Endothelial cell (in vitro differentiated cells): ENCODE results near the gene GABRG3. TPM values are rescaled to one million over a fixed set of nuclear protein-coding genes. Genes with fewer than 3 reads are reported as not detected.

ENCODE experiments used
- DNase-seq: peaks from one replicate; pipeline ENCODE4 v3.0.0; 2021; ENCODE audit warnings: low spot score
- H3K27ac Mint-ChIP-seq: one replicate; pipeline ENCODE4 v1.8.0; 2021; ENCODE audit warnings: mixed read lengths, inconsistent platforms; ENCODE audit not compliant: unreplicated experiment
- H3K27me3 Mint-ChIP-seq: one replicate; pipeline ENCODE4 v1.8.0; 2021; ENCODE audit warnings: mild to moderate bottlenecking, moderate library complexity, mixed read lengths, inconsistent platforms; ENCODE audit not compliant: unreplicated experiment
- H3K36me3 Mint-ChIP-seq: one replicate; pipeline ENCODE4 v1.8.0; 2021; ENCODE audit warnings: mild to moderate bottlenecking, low read depth, mixed read lengths, inconsistent platforms; ENCODE audit not compliant: unreplicated experiment
- H3K4me1 Mint-ChIP-seq: one replicate; pipeline ENCODE4 v1.8.0; 2021; ENCODE audit warnings: mild to moderate bottlenecking, mixed read lengths, inconsistent platforms; ENCODE audit not compliant: unreplicated experiment
- H3K4me3 Mint-ChIP-seq: one replicate; pipeline ENCODE4 v1.8.0; 2021; ENCODE audit warnings: mild to moderate bottlenecking, mixed read lengths, inconsistent platforms; ENCODE audit not compliant: unreplicated experiment
- H3K9me3 Mint-ChIP-seq: one replicate; pipeline ENCODE4 v1.8.0; 2021; ENCODE audit warnings: mixed read lengths, inconsistent platforms; ENCODE audit not compliant: unreplicated experiment
- total RNA-seq: library from RNA; stranded (reverse); fragmentation: NEBNext Ultra II Directional; extraction: Animal tissue kit (Norgen Biotek cat#: 25700); gene quantifications from one replicate; pipeline ENCODE4 v1.2.1, GENCODE V29; 2021; ENCODE audit not compliant: unreplicated experiment
- TF ChIP-seq, protein P1 (sequence below): fragments of 200-600 bp; sonication (generic); IDR thresholded peaks from one replicate; pipeline ENCODE4 v1.5.0; 2021; ENCODE audit warnings: antibody characterized with exemption; ENCODE audit not compliant: unreplicated experiment

GABRG3 gene
- total RNA-seq, 1 donor from 2014 or later: 0.21 TPM

DNA sequence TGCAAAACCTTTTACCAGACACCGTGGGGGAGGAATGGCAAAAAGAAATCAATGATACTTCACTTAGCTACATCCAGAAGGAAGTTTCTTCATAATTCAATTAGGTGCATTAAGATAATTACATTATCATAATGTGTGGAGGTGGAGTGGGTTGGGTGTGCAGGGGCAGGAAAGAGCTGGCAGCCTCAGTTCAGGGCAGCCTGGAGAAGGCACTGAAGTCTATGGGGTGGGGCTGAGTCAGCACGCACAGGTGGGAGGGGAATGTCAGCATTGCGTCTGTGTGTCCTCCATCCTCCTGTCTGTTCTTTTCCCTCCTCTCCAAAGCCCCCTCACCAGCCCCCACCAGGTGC, 278.8 kb downstream of the GABRG3 start:
- DNase-seq: no peak
- Mint-ChIP-seq H3K27me3 (peaks cover 5% of the 10 kb centered on the region), H3K9me3 (no peaks in the 10 kb centered on the region), H3K27ac (no peak overlapping the region), H3K4me1 (no peaks in the 10 kb centered on the region), H3K36me3 (no peaks in the 10 kb centered on the region), H3K4me3 (no peak overlapping the region)
- TF ChIP-seq, protein P1, sequence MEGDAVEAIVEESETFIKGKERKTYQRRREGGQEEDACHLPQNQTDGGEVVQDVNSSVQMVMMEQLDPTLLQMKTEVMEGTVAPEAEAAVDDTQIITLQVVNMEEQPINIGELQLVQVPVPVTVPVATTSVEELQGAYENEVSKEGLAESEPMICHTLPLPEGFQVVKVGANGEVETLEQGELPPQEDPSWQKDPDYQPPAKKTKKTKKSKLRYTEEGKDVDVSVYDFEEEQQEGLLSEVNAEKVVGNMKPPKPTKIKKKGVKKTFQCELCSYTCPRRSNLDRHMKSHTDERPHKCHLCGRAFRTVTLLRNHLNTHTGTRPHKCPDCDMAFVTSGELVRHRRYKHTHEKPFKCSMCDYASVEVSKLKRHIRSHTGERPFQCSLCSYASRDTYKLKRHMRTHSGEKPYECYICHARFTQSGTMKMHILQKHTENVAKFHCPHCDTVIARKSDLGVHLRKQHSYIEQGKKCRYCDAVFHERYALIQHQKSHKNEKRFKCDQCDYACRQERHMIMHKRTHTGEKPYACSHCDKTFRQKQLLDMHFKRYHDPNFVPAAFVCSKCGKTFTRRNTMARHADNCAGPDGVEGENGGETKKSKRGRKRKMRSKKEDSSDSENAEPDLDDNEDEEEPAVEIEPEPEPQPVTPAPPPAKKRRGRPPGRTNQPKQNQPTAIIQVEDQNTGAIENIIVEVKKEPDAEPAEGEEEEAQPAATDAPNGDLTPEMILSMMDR: no peak

DNA sequence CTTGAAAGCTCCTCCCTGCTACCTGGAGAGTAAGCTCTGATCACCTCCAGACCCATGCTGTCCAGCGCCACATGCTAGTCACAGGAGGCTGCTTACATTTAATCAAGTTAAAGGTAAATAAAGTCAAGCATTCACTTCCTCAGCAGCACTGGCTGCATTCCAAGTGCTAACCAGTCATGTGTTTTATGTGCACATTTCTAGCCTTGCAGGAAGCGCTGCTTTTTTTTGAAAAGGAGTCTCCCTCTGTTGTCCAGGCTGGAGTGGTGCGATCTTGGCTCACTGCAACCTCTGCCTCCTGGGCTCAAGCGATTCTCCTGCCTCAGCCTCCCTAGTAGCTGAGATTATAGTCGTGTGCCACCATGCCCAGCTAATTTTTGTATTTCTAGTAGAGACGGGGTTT, 279.2 kb downstream of the GABRG3 start:
- Mint-ChIP-seq H3K4me1 (no peaks in the 10 kb centered on the region), H3K27ac (no peak overlapping the region), H3K4me3 (no peak overlapping the region), H3K9me3 (no peaks in the 10 kb centered on the region), H3K27me3 (peaks cover 5% of the 10 kb centered on the region), H3K36me3 (no peaks in the 10 kb centered on the region)
- TF ChIP-seq, protein P1: no peak
- DNase-seq: no peak

GRCh38 chr15:27254055-27254454, 283.1 kb downstream of the GABRG3 start:
- TF ChIP-seq, protein P1: no peak
- DNase-seq: no peak
- Mint-ChIP-seq H3K27me3 (peaks cover 2% of the 10 kb centered on the region), H3K4me3 (no peak overlapping the region), H3K9me3 (no peaks in the 10 kb centered on the region), H3K27ac (no peak overlapping the region), H3K36me3 (no peaks in the 10 kb centered on the region), H3K4me1 (no peaks in the 10 kb centered on the region)

DNA sequence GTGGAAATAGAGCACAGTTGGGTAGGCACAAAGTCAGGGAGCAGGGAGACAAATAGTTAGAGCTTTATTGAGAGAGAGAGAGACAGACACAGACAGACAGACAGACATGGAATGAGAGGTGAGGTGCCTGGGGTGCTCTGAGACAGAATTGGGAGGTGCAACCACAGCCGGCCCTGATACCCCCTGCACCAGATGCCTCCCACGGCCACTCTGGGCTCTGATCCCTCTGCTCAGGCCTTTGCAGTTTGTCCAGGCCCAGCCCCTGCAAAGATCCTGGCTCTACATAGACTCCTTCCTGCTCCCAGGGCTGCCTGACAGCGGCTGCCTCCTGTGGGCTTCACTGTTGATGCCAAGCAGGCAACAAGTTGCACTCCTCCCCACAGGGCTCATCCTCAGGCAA, 283.8 kb downstream of the GABRG3 start:
- H3K9me3 Mint-ChIP-seq: no peaks in the 10 kb centered on the region
- H3K36me3 Mint-ChIP-seq: no peaks in the 10 kb centered on the region
- no peaks in the 10 kb centered on the region for H3K4me1 Mint-ChIP-seq
- H3K27me3 Mint-ChIP-seq: peaks cover 2% of the 10 kb centered on the region
- no peak overlapping the region for H3K27ac Mint-ChIP-seq
- DNase-seq: no peak
- no peak overlapping the region for H3K4me3 Mint-ChIP-seq
- TF ChIP-seq, protein P1: no peak

- Mint-ChIP-seq H3K4me3 (no peak overlapping the region), H3K4me1 (peaks cover 3% of the 10 kb centered on the region), H3K9me3 (no peaks in the 10 kb centered on the region), H3K36me3 (no peaks in the 10 kb centered on the region), H3K27me3 (peaks cover 2% of the 10 kb centered on the region), H3K27ac (no peak overlapping the region)
- DNase-seq: no peak
- TF ChIP-seq, protein P1: no peak
Measured at GRCh38 chr15:27256446-27256845, 285.5 kb downstream of the GABRG3 start.
